ENCODE data around the gene PTPRD. TPM values are rescaled to one million over a fixed set of nuclear protein-coding genes. Genes with fewer than 3 reads are reported as not detected.

PTPRD gene
- total and polyA plus RNA-seq, 2 of the 4 experiments (the other 2 are of a cell fraction): 0.07 to 0.18 TPM

GRCh38 chr9:10208691-10209069, 404.1 kb downstream of the PTPRD start:
- in situ Hi-C loops (cut with MboI; ENCODE audit: low sequenced_read_pairs): no loop called here
- Histone ChIP-seq H2AFZ (replicated peaks; ENCODE audit: low read length, poor library complexity) (no peak overlapping the region), H2BK5ac (ENCODE audit: low read depth, low read length, poor library complexity, severe bottlenecking) (no peak overlapping the region), H2BK20ac (ENCODE audit: low read depth, low read length) (no peak overlapping the region), H3K4ac (ENCODE audit: low read depth, low read length) (no peak overlapping the region), H3K9me3 (ENCODE audit: control insufficient read depth, insufficient read depth, low read length) (no peaks in the 10 kb centered on the region), H3K18ac (ENCODE audit: low read depth, low read length) (no peak overlapping the region), H4K8ac (ENCODE audit: low read depth in 2 of 2, low read length in 2 of 2) (no peak overlapping the region), H3K56ac (ENCODE audit: extremely low read depth, insufficient read depth, low read length) (no peak overlapping the region), H3K36me3 (ENCODE audit: control insufficient read depth, insufficient read depth, low read length) (no peaks in the 10 kb centered on the region), H3K14ac (replicated peaks; ENCODE audit: low read depth, low read length) (no peak overlapping the region), H3K4me3 (ENCODE audit: insufficient read depth, low read depth, low read length) (no peak overlapping the region), H3K27me3 (ENCODE audit: control insufficient read depth, insufficient read depth, low read length) (no peaks in the 10 kb centered on the region), H3K4me1 (ENCODE audit: control insufficient read depth, insufficient read depth, low read length) (no peaks in the 10 kb centered on the region), H3K9ac (ENCODE audit: low read depth, low read length) (no peak overlapping the region), H2BK15ac (ENCODE audit: low read depth, low read length) (no peak overlapping the region), H3K4me2 (ENCODE audit: low read depth, low read length) (no peak overlapping the region), H4K5ac (ENCODE audit: low read depth, low read length) (no peak overlapping the region), H3K23ac (ENCODE audit: low read depth, low read length) (no peak overlapping the region), H4K91ac (ENCODE audit: insufficient read depth, low read depth, low read length) (no peak overlapping the region), H4K20me1 (ENCODE audit: insufficient read depth, low read length) (no peaks in the 10 kb centered on the region), H3K27ac (ENCODE audit: insufficient read depth, low read length) (no peak overlapping the region), H2AK5ac (ENCODE audit: low read depth, low read length) (no peak overlapping the region), H2BK120ac (ENCODE audit: low read depth, low read length) (no peak overlapping the region), H2AK9ac (replicated peaks; ENCODE audit: low read depth, low read length, poor library complexity) (no peak overlapping the region), H3K9me1 (ENCODE audit: insufficient read depth, low read length) (no peaks in the 10 kb centered on the region), H3K79me1 (ENCODE audit: low read depth in 1 of 2, low read length in 2 of 2) (no peaks in the 10 kb centered on the region)
- CTCF ChIA-PET: no interaction called here
- BruUV-seq (replicated peaks): no TSS peak
- TF ChIP-seq RAD21 (IDR thresholded peaks at IDR 0.05; ENCODE audit: low read length) (no peak), CEBPB (IDR thresholded peaks at IDR 0.05; ENCODE audit: low read depth, low read length) (no peak), CTCF (conservative IDR thresholded peaks at IDR 0.05; ENCODE audit: low read depth, low read length) (no peak), ELK1 (IDR thresholded peaks at IDR 0.05; ENCODE audit: borderline replicate concordance, low read depth, low read length) (no peak), RCOR1 (IDR thresholded peaks at IDR 0.05; ENCODE audit: insufficient replicate concordance, low read length) (no peak), MXI1 (IDR thresholded peaks at IDR 0.05; ENCODE audit: borderline replicate concordance, low read depth, low read length) (no peak), FOS (IDR thresholded peaks at IDR 0.05; ENCODE audit: low read depth, low read length) (no peak), MAZ (IDR thresholded peaks at IDR 0.05; ENCODE audit: borderline replicate concordance, low read depth, low read length) (no peak), MAFK (IDR thresholded peaks at IDR 0.05; ENCODE audit: low read depth, low read length) (no peak), BHLHE40 (IDR thresholded peaks at IDR 0.05; ENCODE audit: low read depth, low read length) (no peak), USF2 (IDR thresholded peaks at IDR 0.05; ENCODE audit: low read depth, low read length) (no peak), RFX5 (IDR thresholded peaks at IDR 0.05; ENCODE audit: low read depth, low read length) (no peak), NFE2L2 (IDR thresholded peaks at IDR 0.05; ENCODE audit: low read depth, low read length) (no peak), SMC3 (IDR thresholded peaks at IDR 0.05; ENCODE audit: low read depth, low read length) (no peak), CHD1 (IDR thresholded peaks at IDR 0.05; ENCODE audit: low read depth, low read length) (no peak)
- no peak for ATAC-seq (ENCODE audit: low read depth)
- DNase-seq: no peak
- WGBS, 2 experiments (ENCODE audit: extremely low coverage in 2 of 2, insufficient read length in 1 of 2): no CpG with 5 or more reads among the region's 3 CpGs
- POLR2A ChIA-PET (ENCODE audit: unreplicated experiment): no interaction called here
- intact Hi-C loops (cut with micrococcal nuclease): no loop called here
- dilution Hi-C loops (cut with HindIII; ENCODE audit: low sequenced_read_pairs, unreplicated experiment): no loop called here
